Mesothelial cell of epicardium (in vitro differentiated cells): ENCODE measurements around the gene NAIF1. TPM values are rescaled to one million over a fixed set of nuclear protein-coding genes. Genes with fewer than 3 reads are reported as not detected.
A peak's percentile ranks its signal among the peaks of the same experiment; 100 is the strongest.

Source experiments
- DNase-seq, 2 experiments: peaks; one replicate each; pipeline ENCODE4 v3.0.0; 2021; ENCODE audit warnings: low spot score in 2 of 2; ENCODE audit not compliant: unreplicated experiment in 2 of 2
- H3K27ac Mint-ChIP-seq: 2 replicates; pipeline ENCODE4 v1.8.0; 2021; ENCODE audit warnings: mixed read lengths
- H3K27me3 Mint-ChIP-seq: 2 replicates; pipeline ENCODE4 v1.8.0; 2021; ENCODE audit warnings: low read depth, mixed read lengths
- H3K36me3 Mint-ChIP-seq: 2 replicates; pipeline ENCODE4 v1.8.0; 2021; ENCODE audit warnings: mixed read lengths
- H3K4me1 Mint-ChIP-seq: 2 replicates; pipeline ENCODE4 v1.8.0; 2021; ENCODE audit warnings: mixed read lengths
- H3K4me3 Mint-ChIP-seq: 2 replicates; pipeline ENCODE4 v1.8.0; 2021; ENCODE audit warnings: mild to moderate bottlenecking, moderate library complexity, mixed read lengths
- H3K9me3 Mint-ChIP-seq: 2 replicates; pipeline ENCODE4 v1.8.0; 2021; ENCODE audit warnings: mixed read lengths
- CTCF ChIP-seq: fragments of 200-600 bp; sonication (generic); IDR thresholded peaks from one replicate; pipeline ENCODE4 v1.5.0; 2021; ENCODE audit warnings: antibody characterized with exemption; ENCODE audit not compliant: unreplicated experiment
- total RNA-seq: library from RNA; stranded (reverse); gene quantifications from 3 replicates; pipeline ENCODE4 v1.2.1, GENCODE V29; 2021

Gene NAIF1
- total RNA-seq, 1 donor from 2014 or later = 9.2 TPM

DNA sequence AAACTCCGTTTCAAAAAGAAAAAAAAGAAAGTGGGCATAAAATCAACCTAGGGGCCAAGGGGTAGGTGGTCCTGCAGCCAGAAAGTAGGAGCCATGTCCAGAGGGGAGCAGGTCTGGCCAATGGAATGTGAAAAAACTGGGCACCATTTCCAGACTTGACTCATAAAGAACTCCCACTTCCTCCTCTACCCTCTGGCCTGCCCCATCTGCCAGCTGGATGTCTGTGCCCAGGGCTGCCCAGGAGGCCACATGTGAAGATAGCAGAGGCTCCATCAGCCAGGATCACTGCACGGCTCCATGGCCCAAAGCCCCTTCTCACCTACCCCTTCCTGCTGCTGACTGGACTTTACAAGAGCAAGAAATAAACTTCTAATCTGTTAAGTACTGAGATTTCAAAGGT is 44.2 kb downstream of the NAIF1 start:
- no peak for TF ChIP-seq CTCF
- H3K4me1 Mint-ChIP-seq = peaks cover 8% of the 10 kb centered on the region
- no peak for DNase-seq
- no peak overlapping the region for H3K4me3 Mint-ChIP-seq
- H3K9me3 Mint-ChIP-seq = no peaks in the 10 kb centered on the region
- no peaks in the 10 kb centered on the region for H3K27me3 Mint-ChIP-seq
- no peaks in the 10 kb centered on the region for H3K36me3 Mint-ChIP-seq
- peak overlapping the region; percentile 12 for H3K27ac Mint-ChIP-seq

DNA sequence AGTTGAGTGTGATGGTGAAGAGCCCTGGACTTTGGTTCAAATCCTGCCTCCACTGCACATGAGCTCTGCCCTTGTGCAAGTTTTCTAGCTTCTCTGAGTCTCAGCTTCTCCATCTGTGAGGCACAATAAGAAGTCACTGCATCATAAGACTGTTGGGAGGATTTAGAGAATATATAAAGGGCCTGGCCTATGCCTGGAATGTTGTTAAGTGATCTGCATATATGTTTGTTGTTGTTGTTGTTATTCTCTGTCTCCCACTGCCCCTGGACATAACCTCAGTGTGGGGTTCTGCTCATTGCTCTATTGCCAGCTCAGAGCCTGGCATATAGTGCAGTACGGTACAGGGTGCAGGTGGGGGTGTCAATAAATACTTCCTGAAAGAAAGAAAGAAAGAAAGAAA is 46.0 kb downstream of the NAIF1 start:
- no peak for TF ChIP-seq CTCF
- H3K36me3 Mint-ChIP-seq = no peaks in the 10 kb centered on the region

DNA sequence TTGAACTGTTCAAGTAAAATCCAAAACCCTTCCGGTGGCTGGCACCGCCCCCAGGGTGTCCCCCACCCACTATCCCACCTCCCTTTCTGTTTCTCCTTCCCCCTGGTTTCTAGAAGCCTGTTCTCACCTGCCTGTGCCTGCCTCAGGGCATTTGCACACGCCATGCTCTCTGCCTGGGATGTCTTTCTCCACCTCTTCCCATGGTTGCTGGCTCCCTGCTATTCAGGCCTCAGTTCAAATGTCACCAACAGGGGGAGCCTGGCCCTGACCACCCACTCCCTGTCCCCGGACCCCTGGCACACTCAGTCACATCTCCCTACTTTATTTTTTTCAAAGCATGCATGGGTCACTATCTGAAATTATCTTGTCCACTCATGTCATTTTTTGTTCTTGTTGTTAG is 46.4 kb downstream of the NAIF1 start:
- Mint-ChIP-seq H3K4me1 (peaks cover 2% of the 10 kb centered on the region), H3K4me3 (no peak overlapping the region), H3K27ac (no peak overlapping the region), H3K9me3 (no peaks in the 10 kb centered on the region), H3K36me3 (no peaks in the 10 kb centered on the region), H3K27me3 (no peaks in the 10 kb centered on the region)
- DNase-seq = no peak
- peak; percentile 24 for TF ChIP-seq CTCF

More for the DNA sequence above, 46.0 kb downstream of the NAIF1 start:
- no peaks in the 10 kb centered on the region for H3K27me3 Mint-ChIP-seq
- no peaks in the 10 kb centered on the region for H3K9me3 Mint-ChIP-seq
- H3K27ac Mint-ChIP-seq = no peak overlapping the region
- H3K4me3 Mint-ChIP-seq = no peak overlapping the region
- no peak for DNase-seq
- H3K4me1 Mint-ChIP-seq = peaks cover 2% of the 10 kb centered on the region

- Mint-ChIP-seq H3K36me3 (no peaks in the 10 kb centered on the region), H3K27me3 (no peaks in the 10 kb centered on the region), H3K27ac (no peak overlapping the region), H3K4me3 (no peak overlapping the region), H3K4me1 (no peaks in the 10 kb centered on the region), H3K9me3 (no peaks in the 10 kb centered on the region)
- no peak for TF ChIP-seq CTCF
- no peak for DNase-seq
Observed at GRCh38 chr9:128015696-128016095, 51.4 kb downstream of the NAIF1 start.

Other genes with a start within 250 kb of the NAIF1 start
- gene ENG, start 212.7 kb downstream of the NAIF1 start, total RNA-seq = 7.3 to 8.5 TPM (median 8.1 TPM) in 3 replicates
- 34.4 to 39.4 TPM (median 38.5 TPM) in 3 replicates for gene AK1, start 189.6 kb downstream of the NAIF1 start, total RNA-seq
- 34.2 to 37.5 TPM (median 36.2 TPM) in 3 replicates for gene ST6GALNAC6, start 167.7 kb downstream of the NAIF1 start, total RNA-seq
- 14.5 to 16.1 TPM (median 15.8 TPM) in 3 replicates for gene ST6GALNAC4, start 150.3 kb downstream of the NAIF1 start, total RNA-seq
- 7.6 to 9.0 TPM (median 8.2 TPM) in 3 replicates for gene PIP5KL1, start 136.5 kb downstream of the NAIF1 start, total RNA-seq
- 36.8 to 37.5 TPM (median 36.9 TPM) in 3 replicates for gene DPM2, start 129.5 kb downstream of the NAIF1 start, total RNA-seq
- gene EEIG1, start 86.3 kb downstream of the NAIF1 start, total RNA-seq = 62.8 to 68.8 TPM (median 67.4 TPM) in 3 replicates
- 24.2 to 26.4 TPM (median 26.2 TPM) in 3 replicates for gene SLC25A25, start 912 bp upstream of the NAIF1 start, total RNA-seq
- 70.0 to 74.8 TPM (median 72.6 TPM) in 3 replicates for gene PTGES2, start 60.4 kb upstream of the NAIF1 start, total RNA-seq
- gene LCN2, start 82.1 kb upstream of the NAIF1 start, total RNA-seq = not detected in 3 replicates
- 60.7 to 64.4 TPM (median 63.1 TPM) in 3 replicates for gene BBLN, start 92.9 kb upstream of the NAIF1 start, total RNA-seq
- 152 to 157 TPM (median 155 TPM) in 3 replicates for gene CIZ1, start 124.3 kb upstream of the NAIF1 start, total RNA-seq
- 86.8 to 98.6 TPM (median 89.2 TPM) in 3 replicates for gene DNM1, start 136.1 kb upstream of the NAIF1 start, total RNA-seq
- 177 to 195 TPM (median 186 TPM) in 3 replicates for gene GOLGA2, start 208.7 kb upstream of the NAIF1 start, total RNA-seq
- gene SWI5, start 209.0 kb upstream of the NAIF1 start, total RNA-seq = 24.1 to 26.0 TPM (median 24.3 TPM) in 3 replicates